IPS-11a (cell line): ENCODE measurements around the gene EIF2B4.
A peak's percentile ranks its signal among the peaks of the same experiment; 100 is the strongest.
"Not testable (repeated sequence)": the region's sequence is repeated elsewhere in the genome, so short reads cannot be mapped to it uniquely, and the experiment has no call there.

Source experiments
- H3K4me3 ChIP-seq: one replicate; pipeline ENCODE4 v1.5.1; 2013; ENCODE audit warnings: low read depth, low read length, control low read depth

The EIF2B4 gene

DNA sequence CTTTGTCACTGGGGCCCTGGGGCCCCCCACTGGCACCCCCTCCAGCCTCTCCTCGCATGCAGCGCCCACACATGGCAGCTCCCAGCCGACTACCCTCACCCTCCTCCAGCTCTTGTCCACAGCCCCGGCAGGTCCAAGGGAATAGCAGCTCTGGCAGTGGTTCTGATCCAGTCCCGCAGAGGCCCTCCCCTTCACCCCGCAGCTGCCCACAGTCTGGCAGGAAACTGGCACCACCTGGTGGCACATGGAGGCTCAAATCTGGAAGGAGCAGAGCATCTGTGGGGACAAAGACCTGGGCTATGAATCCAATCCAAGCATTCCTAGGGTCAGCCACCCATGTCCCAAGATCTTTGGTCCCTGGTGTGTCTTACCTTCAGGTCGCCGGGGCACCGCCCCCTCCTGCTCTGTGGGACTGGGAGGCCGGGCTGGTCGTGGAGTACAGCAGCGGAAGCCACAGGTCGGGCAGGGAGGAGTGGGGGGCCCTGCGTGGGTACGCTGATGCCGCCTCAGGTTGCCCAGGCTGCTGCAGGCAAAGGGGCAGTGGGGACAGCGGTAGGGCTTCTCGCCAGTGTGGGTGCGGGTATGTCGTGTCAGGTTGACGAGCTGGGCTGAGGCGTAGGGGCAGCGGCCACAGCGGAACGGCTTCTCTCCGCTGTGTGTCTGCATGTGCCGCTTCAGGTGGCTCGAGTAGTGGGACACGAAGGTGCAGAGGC lies 8.1 kb upstream of the EIF2B4 start:
- no peak overlapping the region for H3K4me3 ChIP-seq

DNA sequence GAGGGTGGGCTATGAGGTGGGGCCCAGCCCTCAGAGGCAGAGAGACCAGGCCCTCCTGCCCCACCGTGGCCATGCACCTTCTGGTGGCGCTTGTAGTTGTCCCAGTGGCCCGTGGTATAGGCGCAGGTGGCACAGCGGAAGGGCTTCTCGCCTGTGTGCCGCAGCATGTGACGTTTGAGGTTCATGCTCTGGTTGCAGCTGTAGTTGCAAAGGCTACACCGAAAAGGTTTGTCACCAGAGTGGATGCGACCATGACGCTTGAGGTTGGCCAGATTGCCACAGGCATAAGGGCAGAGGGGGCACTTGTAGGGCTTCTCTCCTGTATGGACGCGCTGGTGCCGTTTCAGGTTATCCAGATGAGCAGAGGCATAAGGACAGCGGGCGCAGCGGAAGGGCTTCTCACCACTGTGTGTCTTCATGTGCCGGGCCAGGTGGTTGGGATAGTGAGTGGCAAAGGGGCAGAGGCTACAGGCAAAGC lies 7.5 kb upstream of the EIF2B4 start:
- no peak overlapping the region for H3K4me3 ChIP-seq

DNA sequence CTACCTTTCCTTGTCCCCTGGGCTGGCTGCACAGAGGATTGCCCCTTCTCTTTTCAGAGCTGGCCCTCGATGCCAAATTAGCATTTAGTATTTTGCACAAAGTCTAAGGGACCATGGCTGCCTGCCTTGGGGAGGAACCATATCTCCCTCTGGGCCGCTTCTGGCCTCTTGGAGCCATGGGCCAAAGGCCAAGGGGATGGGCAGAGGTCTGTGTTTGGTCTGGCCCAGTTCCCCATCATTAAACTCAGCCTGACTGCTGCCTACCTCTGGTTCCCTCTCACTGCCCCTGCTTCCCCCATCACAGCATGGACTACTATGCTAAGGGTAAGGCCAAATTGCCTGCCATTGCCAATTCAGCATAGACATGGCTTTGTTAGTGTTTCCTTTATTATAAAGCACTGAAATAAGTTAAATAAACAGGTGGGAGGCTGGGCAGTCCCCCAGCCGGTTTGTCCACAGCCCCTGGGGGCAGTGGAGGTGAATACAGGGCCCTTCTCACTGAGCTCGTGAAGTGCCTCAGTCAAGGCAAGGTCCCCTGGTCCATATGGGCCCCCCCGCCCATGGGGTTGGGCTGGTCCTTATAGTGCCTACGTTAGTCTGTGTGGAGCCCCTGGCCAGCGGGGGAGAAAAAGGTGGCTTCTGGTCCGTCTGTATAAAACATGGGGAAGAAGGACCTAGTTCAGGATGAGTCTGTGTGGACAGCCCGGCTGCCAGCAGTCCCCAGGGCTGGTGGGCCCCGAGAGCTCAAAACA lies 6.9 kb upstream of the EIF2B4 start:
- no peak overlapping the region for H3K4me3 ChIP-seq

- H3K4me3 ChIP-seq: no peak overlapping the region
These were observed 6.2 kb upstream of the EIF2B4 start for GRCh38 chr2:27376151-27376865.

- no peak overlapping the region for H3K4me3 ChIP-seq
These were observed 5.5 kb upstream of the EIF2B4 start for GRCh38 chr2:27375513-27376099.

DNA sequence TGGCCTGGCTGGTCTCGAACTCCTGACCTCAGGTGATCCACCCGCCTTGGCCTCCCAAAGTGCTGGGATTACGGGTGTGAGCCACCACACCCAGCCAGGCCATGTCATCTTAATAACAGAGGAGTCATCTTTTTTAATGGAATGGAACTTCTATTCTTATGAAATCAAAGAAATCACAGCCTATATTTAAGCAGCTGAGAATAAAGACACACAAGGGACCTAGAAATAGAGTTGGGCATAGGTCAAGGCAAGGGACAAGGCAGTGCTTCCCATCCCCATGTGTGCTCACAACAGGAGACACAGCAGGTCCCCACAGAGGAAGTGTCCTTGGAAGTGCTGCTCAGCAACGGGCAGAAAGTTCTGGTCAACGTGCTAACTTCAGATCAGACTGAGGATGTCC lies 3.4 kb upstream of the EIF2B4 start:
- no peak overlapping the region for H3K4me3 ChIP-seq

- H3K4me3 ChIP-seq: no peak overlapping the region
These were observed 2.8 kb upstream of the EIF2B4 start for GRCh38 chr2:27372937-27373336.

GRCh38 chr2:27370816-27371620 lies 880 bp upstream of the EIF2B4 start:
- H3K4me3 ChIP-seq: peak overlapping the region; percentile 97

DNA sequence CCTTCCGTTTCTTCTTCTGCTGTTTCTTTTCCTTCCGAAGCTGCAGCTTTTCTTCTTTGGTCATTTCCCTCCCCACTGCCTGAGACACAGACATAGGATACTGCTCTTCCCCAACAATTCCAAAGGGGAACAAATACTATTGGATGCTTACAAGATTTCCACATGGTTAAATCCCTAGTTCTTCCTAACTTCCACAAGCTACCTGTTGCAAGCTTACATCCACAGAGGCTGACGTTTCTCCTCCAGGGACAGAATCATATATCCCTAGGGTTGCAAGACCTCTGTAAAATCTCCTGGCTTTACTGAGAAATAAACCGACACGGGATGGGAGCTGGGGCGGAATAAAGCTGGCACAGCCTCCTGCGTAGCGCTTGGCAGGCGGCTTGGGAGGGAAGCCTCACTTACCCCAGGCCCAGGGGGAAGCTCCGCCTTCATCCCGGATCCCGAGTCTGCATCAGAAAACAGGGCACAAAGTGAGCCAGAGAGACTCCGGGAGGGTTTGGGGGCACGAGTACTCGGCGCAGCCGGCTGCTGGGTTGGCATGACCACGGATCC lies 590 bp downstream of the EIF2B4 start:
- H3K4me3 ChIP-seq: peak overlapping the region; percentile 97

GRCh38 chr2:27363933-27364332 lies 6.2 kb downstream of the EIF2B4 start:
- no peak overlapping the region for H3K4me3 ChIP-seq

- H3K4me3 ChIP-seq: no peak overlapping the region
These were observed 7.3 kb downstream of the EIF2B4 start for GRCh38 chr2:27362678-27363420.

- peak within 1 kb of the TSS; percentile 99 for H3K4me3 ChIP-seq
These were observed 13.6 kb downstream of the EIF2B4 start, which contains the start of gene GTF3C2 for GRCh38 chr2:27356382-27357181. Gene GTF3C2 (minus strand): TSS chr2:27356764. CDS start chr2:27343554, 13,210 bp downstream.

GRCh38 chr2:27356056-27356381 lies 14.1 kb downstream of the EIF2B4 start:
- peak overlapping the region; percentile 99 for H3K4me3 ChIP-seq

DNA sequence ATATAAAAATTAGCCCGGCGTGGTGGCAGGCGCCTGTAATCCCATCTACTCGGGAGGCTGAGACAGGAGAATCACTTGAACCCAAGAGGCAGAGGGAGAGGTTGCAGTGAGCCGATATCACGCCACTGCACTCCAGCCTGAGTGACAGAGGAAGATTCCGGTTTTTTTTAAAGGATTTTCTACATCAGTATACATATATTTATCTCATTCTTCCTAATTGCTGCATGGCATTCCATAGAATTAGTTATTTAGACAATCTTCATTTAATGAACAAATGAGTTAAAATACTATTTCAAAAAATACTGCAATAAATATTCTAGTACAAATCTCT lies 15.6 kb downstream of the EIF2B4 start:
- no peak overlapping the region for H3K4me3 ChIP-seq

DNA sequence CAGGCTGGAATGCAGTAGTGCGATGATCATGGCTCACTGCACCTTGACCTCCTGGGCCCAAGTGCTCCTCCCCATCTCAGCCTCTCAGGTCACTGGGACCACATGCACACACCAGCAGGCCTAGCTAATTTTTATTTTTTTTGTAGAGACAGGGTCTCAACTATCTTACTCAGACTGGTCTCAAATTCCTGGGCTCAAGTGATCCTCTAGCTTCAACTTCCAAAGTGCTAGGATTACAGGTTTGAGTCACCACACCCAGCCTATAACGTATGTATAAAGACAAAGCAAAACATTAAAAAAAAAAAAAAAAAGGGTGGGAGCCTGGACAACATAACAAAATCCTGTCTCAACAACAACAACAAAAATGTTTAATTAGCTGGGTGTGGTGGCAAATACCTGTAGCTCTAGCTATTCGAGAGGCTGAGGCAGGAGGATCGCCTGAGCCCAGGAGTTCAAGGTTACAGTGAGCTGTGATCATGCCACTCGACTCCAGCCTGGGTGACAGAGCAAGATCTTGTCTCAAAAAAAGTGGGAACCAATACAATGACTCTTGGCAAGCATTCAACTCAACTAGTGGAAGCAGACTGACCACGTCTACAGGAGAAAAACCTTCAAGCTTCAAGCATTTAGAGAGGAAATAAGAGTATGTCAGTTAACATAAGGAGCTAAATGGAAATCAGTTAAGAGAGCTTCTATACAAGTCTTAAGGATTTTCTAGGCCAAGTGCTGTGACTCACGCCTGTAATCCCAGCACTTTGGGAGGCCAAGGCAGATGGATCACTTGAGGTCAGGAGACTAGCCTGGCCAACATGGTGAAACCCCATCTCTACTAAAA lies 16.2 kb downstream of the EIF2B4 start:
- H3K4me3 ChIP-seq: no peak overlapping the region

GRCh38 chr2:27353386-27353761 lies 16.8 kb downstream of the EIF2B4 start:
- not testable (repeated sequence) for H3K4me3 ChIP-seq

GRCh38 chr2:27351802-27352598 lies 18.1 kb downstream of the EIF2B4 start:
- no peak overlapping the region for H3K4me3 ChIP-seq
